ENCODE results near the gene GTF3A.
A peak's percentile ranks its signal among the peaks of the same experiment; 100 is the strongest.

The GTF3A gene

DNA sequence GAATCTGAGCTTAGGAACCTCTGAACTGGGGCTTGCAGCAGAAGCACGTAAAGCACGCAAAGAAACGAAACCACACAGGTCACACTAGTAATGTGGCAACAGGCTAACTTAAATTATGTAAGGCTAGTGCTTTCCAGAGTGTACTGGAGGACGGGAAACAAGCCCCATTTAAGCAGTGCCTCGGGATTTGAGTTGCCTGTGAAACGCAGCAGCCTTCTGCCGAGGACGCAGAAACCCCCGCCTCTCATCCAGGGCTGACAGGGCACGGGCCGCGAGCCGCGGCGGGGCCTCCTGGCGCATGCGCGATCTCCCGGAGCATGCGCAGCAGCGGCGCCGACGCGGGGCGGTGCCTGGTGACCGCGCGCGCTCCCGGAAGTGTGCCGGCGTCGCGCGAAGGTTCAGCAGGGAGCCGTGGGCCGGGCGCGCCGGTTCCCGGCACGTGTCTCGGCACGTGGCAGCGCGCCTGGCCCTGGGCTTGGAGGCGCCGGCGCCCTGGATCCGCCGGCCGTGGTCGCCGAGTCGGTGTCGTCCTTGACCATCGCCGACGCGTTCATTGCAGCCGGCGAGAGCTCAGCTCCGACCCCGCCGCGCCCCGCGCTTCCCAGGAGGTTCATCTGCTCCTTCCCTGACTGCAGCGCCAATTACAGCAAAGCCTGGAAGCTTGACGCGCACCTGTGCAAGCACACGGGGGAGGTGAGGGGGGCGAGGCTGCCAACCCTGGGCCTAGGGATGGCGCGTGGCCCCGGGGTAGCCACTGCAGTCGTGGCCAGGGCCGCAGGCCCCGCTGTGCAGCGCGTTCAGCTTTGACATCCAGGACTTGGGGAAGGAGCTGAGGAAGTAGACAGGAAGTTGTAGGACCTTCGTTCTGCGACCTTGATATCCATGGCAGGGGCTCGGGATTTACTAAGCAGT, at the start of gene GTF3A:
Gene GTF3A, plus strand, starts transcription at position 374 of the 912 bp plus-strand sequence.
- Mint-ChIP-seq H3K27me3 (no peaks in the 10 kb centered on the region), H3K9me3 (no peaks in the 10 kb centered on the region), H3K4me1 (ENCODE audit: low read depth) (peaks cover 40% of the 10 kb centered on the region), H3K36me3 (ENCODE audit: low read depth) (peaks cover 26% of the 10 kb centered on the region), H3K4me3 (peak within 1 kb of the TSS; percentile 73), H3K27ac (peak within 1 kb of the TSS; percentile 83)
- intact Hi-C loops (cut with micrococcal nuclease), result loop anchor here (1.0 to 10.0 kb wide), 3 partner anchors 26 to 196 kb away; partner anchors contain the start of genes LNX2, MTIF3, POLR1D and RPL21

DNA sequence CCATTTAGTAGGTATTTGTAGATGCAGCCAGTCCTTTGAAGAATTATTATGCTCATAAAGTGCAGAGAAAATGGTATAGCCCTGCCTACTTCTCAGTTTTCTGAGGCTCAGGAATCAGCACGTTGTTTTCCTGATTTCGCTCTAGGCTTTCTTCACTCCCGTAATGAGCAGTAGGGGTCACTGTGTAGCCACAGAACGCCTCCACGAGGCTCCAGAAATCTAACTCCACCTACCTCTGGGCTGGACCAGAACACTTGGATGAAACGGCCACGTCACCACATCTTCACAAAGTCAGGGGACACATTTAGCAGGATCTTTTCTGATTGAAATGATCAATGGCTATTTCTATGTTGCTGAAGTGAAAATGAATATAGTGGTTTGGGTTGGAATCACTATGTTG, 49.8 kb upstream of the GTF3A start:
- Mint-ChIP-seq H3K4me3 (no peak overlapping the region), H3K27ac (no peak overlapping the region), H3K36me3 (ENCODE audit: low read depth) (no peaks in the 10 kb centered on the region), H3K9me3 (no peaks in the 10 kb centered on the region), H3K27me3 (peaks cover 9% of the 10 kb centered on the region), H3K4me1 (ENCODE audit: low read depth) (no peaks in the 10 kb centered on the region)
- intact Hi-C loops (cut with micrococcal nuclease), result loop anchor here (1.0 to 5.0 kb wide), 4 partner anchors 78 to 608 kb away; partner anchors contain the start of gene MTIF3

DNA sequence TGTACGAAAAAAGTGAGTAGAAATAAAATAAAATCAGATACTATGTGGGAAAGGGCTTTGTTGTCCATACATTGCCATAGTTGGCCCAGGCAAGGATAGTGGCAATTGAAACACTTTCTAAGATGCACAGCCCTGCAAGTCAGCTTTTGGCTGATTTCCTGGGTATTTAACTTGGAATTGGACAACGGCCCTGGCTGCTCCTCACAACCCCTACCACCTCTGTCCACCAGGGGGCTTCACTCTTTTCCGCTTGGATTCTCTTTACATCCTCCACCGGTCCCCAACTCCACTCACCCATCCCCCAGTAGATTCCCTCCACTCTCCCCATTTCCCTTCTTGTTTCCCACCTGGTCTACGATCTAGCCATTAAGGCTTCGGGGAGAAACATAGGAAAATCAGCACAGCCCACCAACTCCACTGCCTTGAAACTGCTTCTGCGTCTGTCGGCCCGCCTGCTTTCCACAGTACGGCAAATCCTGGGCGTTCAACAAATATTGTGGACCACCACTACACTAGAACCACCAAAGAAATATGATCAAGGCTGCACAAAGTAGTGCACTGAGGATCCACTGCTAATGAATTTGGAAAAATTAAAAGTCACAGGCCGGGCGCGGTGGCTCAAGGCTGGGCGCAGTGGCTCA, 48.6 kb upstream of the GTF3A start:
- H3K36me3 Mint-ChIP-seq (ENCODE audit: low read depth), result no peaks in the 10 kb centered on the region
- H3K4me1 Mint-ChIP-seq (ENCODE audit: low read depth), result peaks cover 8% of the 10 kb centered on the region
- intact Hi-C loops (cut with micrococcal nuclease), result loop anchor here (1.0 to 5.0 kb wide), 4 partner anchors 76 to 606 kb away; partner anchors contain the start of gene MTIF3
- no peak overlapping the region for H3K4me3 Mint-ChIP-seq
- H3K27ac Mint-ChIP-seq, result no peak overlapping the region
- H3K27me3 Mint-ChIP-seq, result peaks cover 9% of the 10 kb centered on the region
- H3K9me3 Mint-ChIP-seq, result no peaks in the 10 kb centered on the region

DNA sequence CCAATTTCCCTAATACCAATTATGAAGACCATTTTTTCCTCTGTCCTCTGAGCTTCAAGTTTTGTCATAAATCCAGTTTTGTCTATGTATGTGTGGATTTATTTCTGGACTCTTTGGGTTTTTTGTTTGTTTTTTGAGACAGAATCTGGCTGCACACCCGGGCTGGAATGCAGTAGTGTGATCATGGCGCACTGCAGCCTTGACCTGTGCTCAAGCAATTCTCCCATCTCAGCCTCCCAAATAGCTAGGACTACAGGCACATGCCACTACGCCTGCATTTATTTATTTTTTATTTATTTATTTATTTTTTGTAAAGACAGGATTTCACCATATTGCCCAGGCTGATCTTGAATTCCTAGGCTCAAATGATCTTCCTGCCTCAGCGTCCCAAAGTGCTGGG, 45.3 kb upstream of the GTF3A start:
- no peaks in the 10 kb centered on the region for H3K36me3 Mint-ChIP-seq (ENCODE audit: low read depth)
- H3K9me3 Mint-ChIP-seq, result no peaks in the 10 kb centered on the region
- no peak overlapping the region for H3K27ac Mint-ChIP-seq
- H3K27me3 Mint-ChIP-seq, result peaks cover 2% of the 10 kb centered on the region
- intact Hi-C loops (cut with micrococcal nuclease), result loop anchor here (5.0 kb wide), 2 partner anchors 73 to 603 kb away; partner anchors contain the start of gene MTIF3
- peaks cover 8% of the 10 kb centered on the region for H3K4me1 Mint-ChIP-seq (ENCODE audit: low read depth)
- H3K4me3 Mint-ChIP-seq, result no peak overlapping the region

DNA sequence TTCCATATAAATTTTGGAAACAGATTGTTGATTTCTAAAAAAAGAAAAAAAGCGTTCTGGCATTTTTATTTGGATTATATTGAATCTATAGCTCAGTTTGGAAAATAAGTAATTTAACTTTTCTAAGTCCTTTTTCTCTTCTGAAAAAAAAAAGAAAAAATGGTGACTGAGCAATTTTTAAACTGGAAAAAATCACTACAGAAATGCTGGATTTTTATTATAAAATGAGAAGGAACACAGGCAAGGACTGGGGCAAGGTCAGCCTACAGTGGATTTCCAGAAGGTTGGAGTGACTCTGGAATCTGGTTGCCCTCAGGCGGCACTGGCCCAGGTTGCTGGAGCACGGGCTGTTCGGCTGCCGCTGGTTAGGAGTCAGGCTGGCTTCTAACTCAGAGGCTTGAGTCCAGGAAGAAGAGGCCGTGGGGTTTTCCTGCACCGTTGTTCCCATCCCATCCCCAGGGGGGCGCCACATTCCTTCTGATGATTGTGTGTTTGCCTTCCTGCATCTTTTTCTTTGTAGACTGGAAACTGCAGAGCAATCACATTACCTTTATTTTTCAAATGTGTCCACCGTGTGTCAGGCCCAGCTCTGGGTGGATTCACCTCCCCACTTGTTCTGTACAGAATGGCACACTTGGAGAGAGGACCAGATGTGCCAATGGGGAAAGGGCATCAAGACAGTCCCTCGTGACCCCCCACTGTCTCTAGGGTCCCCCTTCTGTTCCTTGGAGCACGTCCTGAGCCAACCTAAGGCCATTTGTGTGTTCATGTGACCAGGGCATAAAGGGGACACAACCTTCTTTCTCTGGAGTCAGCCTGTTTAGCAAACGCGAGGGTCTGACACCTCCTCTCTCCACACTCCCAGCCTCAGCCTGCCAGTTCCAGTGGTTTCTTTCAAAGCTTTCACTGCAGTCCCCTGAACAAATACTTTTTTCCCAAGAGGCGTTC, 44.5 kb upstream of the GTF3A start:
- peaks cover 2% of the 10 kb centered on the region for H3K27me3 Mint-ChIP-seq
- intact Hi-C loops (cut with micrococcal nuclease), result loop anchor here (5.0 kb wide), 2 partner anchors 72 to 602 kb away; partner anchors contain the start of gene MTIF3
- no peak overlapping the region for H3K27ac Mint-ChIP-seq
- H3K4me3 Mint-ChIP-seq, result no peak overlapping the region
- no peaks in the 10 kb centered on the region for H3K9me3 Mint-ChIP-seq
- no peaks in the 10 kb centered on the region for H3K36me3 Mint-ChIP-seq (ENCODE audit: low read depth)
- peaks cover 8% of the 10 kb centered on the region for H3K4me1 Mint-ChIP-seq (ENCODE audit: low read depth)

DNA sequence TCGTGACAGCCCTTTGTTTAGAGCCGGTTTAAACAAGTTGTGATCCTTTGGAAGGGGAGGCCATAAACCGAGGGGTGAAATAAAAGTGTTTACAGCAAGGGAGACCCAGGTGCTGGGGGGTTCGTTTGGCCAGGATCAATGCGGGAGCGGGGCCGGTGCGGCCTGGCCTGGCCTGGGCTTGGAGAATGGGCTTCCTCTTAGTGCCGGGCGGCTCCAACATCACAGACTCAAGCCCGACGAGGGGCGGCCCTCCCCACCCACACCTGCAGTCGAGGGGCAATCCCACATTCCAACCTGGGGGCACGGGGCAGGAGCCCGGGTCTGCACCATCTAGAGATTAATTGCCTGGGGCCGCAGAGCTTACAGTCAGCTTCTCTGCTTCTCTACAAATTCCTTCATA, 42.8 kb upstream of the GTF3A start:
- H3K36me3 Mint-ChIP-seq (ENCODE audit: low read depth), result no peaks in the 10 kb centered on the region
- peaks cover 8% of the 10 kb centered on the region for H3K4me1 Mint-ChIP-seq (ENCODE audit: low read depth)
- no peaks in the 10 kb centered on the region for H3K9me3 Mint-ChIP-seq
- intact Hi-C loops (cut with micrococcal nuclease), result no loop called here
- H3K27me3 Mint-ChIP-seq, result peaks cover 2% of the 10 kb centered on the region
- no peak overlapping the region for H3K4me3 Mint-ChIP-seq
- H3K27ac Mint-ChIP-seq, result no peak overlapping the region

DNA sequence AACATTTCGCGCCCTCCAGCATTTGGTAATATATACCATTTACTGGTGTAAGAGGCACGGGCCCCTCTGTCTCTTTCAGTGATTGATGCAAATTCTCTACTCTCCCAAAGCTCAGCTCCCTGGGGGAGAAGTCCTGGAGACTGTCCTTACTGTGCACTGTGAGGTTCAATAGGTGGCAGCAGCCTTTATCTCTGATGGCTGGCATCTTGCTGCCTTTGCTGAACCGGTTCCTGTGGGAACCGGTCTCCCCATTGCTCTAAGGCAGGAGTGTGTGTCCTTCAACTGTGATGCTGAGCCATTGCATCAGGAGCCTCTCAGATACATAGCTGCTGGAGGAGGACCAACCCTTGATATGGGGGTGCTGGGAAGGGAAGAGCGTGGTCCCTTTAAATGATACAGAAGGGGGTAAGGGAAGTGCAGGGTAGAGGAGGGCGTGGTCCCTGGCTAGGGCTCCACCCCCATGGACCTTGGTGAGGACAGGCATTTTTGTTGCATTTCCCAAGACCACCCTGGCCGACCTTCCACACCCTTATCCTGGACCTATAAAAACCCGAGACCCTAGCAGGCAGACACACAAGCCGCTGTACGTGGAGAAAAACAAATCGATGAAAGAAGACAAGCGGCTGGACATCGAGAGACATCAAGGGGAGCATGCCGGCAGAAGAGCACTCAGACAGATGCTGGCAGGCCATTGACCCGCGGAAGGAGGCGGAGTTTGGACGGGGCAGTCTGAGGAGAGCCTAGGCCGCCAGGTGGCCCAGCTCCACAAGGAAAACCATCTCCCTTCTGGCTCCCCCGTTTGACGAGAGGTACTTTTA, 41.1 kb upstream of the GTF3A start:
- H3K4me1 Mint-ChIP-seq (ENCODE audit: low read depth), result peaks cover 8% of the 10 kb centered on the region
- no peaks in the 10 kb centered on the region for H3K9me3 Mint-ChIP-seq
- intact Hi-C loops (cut with micrococcal nuclease), result no loop called here
- H3K27ac Mint-ChIP-seq, result no peak overlapping the region
- no peak overlapping the region for H3K4me3 Mint-ChIP-seq
- H3K27me3 Mint-ChIP-seq, result peaks cover 2% of the 10 kb centered on the region
- H3K36me3 Mint-ChIP-seq (ENCODE audit: low read depth), result no peaks in the 10 kb centered on the region

DNA sequence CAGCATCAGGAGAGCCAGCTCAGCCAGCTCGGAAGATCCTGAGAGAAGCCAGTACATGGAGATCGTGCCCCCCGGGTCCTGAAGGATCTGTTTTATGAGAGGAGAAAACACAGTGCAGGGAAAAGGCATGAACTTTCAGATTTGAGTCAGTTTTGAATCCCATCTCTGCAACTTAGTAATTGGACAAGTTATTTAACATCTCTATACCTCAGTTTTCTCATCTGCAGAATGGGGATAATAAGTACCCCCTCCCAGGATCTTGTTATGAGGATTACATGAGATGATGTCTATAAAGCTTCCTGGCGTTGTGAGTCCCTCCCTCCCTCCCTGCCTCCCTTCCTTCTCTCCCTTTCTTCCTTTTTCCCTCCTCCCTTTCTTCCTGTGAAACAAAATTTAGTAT, 40.1 kb upstream of the GTF3A start:
- Mint-ChIP-seq H3K4me3 (no peak overlapping the region), H3K27me3 (peaks cover 2% of the 10 kb centered on the region), H3K4me1 (ENCODE audit: low read depth) (peaks cover 8% of the 10 kb centered on the region), H3K36me3 (ENCODE audit: low read depth) (no peaks in the 10 kb centered on the region), H3K27ac (no peak overlapping the region), H3K9me3 (no peaks in the 10 kb centered on the region)
- intact Hi-C loops (cut with micrococcal nuclease), result no loop called here

DNA sequence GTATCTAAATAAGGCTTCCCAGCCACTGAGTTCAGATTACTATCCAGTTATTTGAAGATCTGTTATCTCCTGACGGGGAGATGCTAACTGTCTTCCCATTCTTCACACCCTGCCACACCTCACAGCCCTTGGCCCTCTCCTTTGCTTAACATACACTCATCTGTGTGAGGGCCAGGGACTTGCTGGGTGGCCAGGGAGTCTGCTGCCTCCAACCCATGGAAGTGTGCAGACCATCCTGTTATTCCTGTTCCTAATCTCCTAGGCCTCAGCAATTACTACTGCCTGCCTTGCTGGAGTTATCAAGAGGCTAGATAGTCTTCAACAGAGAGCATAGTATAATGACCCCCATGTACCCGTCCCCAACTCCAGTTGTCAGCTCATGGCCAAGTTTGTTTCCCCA, 36.2 kb upstream of the GTF3A start:
- Mint-ChIP-seq H3K4me1 (ENCODE audit: low read depth) (peaks cover 5% of the 10 kb centered on the region), H3K27me3 (peaks cover 2% of the 10 kb centered on the region), H3K4me3 (no peak overlapping the region), H3K36me3 (ENCODE audit: low read depth) (no peaks in the 10 kb centered on the region), H3K27ac (no peak overlapping the region), H3K9me3 (no peaks in the 10 kb centered on the region)
- intact Hi-C loops (cut with micrococcal nuclease), result no loop called here

DNA sequence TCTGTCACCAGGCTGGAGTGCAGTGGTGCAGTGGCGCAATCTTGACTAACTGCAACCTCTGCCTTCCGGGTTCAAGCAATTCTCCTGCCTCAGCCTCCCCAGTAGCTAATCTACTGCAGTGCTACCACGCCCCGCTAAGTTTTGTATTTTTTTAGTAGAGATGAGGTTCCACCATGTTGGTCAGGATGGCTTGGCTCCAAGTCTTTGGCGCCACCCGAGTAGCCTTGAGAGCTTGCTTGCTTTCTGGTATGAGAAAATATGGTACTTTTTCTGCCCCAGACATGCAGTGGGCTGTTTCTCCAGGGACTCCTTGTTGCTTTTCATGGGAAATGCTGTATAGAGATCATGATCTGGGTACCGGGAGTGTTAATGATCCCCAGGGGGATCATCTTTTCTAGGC, 34.5 kb upstream of the GTF3A start:
- intact Hi-C loops (cut with micrococcal nuclease), result no loop called here
- H3K36me3 Mint-ChIP-seq (ENCODE audit: low read depth), result no peaks in the 10 kb centered on the region
- no peaks in the 10 kb centered on the region for H3K27me3 Mint-ChIP-seq
- peaks cover 5% of the 10 kb centered on the region for H3K4me1 Mint-ChIP-seq (ENCODE audit: low read depth)
- H3K4me3 Mint-ChIP-seq, result no peak overlapping the region
- no peaks in the 10 kb centered on the region for H3K9me3 Mint-ChIP-seq
- H3K27ac Mint-ChIP-seq, result no peak overlapping the region

DNA sequence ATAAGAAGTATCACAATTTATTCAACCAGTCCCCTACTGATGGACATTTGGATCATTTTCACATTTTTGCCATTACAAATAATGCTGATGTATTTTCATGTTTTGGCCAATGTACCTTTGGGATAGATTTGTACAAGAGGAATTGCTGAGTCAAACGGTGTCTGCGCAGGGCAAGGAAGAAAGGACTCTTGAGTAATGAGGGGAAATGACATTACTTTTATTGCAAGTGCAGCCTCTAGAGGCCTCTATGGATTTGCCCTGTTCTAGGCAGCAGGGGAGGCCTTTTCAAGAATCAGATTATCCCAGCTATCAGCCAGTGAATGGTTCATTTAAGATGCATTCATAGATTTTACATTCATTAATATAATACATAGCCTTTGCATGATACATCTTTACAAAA, 32.9 kb upstream of the GTF3A start:
- no peaks in the 10 kb centered on the region for H3K9me3 Mint-ChIP-seq
- H3K36me3 Mint-ChIP-seq (ENCODE audit: low read depth), result no peaks in the 10 kb centered on the region

DNA sequence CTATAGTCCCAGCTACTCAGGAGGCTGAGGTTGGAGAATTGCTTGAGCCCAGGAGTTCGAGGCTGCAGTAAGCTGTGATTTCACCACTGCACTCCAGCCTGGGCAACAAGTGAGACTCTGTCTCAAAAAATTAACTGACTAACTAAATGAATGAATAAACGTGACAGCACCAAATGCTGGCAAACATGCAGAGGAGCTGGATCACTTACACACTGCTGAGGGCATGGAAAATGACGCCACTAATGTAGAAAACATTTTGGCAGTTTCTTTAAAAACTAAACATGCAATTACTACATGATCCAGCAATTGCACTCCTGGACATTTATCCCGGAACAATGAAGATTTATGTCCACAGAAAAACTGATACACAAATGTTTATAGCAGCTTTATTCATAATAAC, 31.3 kb upstream of the GTF3A start:
- Mint-ChIP-seq H3K4me1 (ENCODE audit: low read depth) (peaks cover 5% of the 10 kb centered on the region), H3K36me3 (ENCODE audit: low read depth) (no peaks in the 10 kb centered on the region), H3K4me3 (no peak overlapping the region), H3K27ac (no peak overlapping the region), H3K9me3 (no peaks in the 10 kb centered on the region), H3K27me3 (no peaks in the 10 kb centered on the region)
- intact Hi-C loops (cut with micrococcal nuclease), result no loop called here

More for the DNA sequence above, 32.9 kb upstream of the GTF3A start:
- Mint-ChIP-seq H3K4me3 (no peak overlapping the region), H3K4me1 (ENCODE audit: low read depth) (peaks cover 5% of the 10 kb centered on the region), H3K27ac (no peak overlapping the region), H3K27me3 (no peaks in the 10 kb centered on the region)
- intact Hi-C loops (cut with micrococcal nuclease), result no loop called here

DNA sequence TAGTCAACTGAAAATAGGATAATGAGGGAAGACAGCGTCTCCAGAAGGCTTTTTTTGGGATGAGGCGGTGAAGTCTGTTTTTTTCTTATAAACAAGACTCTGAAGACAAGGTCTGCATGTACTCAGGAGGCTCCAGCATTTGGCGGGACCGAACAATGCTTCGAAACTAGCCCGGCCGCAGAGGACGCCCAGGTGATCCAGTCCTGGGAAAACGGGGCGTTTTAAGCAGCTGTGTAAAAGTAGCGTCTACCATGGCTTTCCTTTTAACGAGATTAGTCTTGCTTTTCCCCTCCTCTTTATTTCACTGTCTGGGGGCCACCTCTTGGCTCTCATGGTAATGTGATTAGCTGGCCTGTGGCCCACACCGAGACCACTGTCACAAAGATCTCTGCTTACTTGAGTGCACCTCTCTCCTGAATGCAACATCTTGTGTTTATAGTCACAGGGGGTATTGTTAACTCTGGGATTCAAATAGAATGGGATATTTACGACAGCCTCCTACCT, 29.4 kb upstream of the GTF3A start:
- no peaks in the 10 kb centered on the region for H3K36me3 Mint-ChIP-seq (ENCODE audit: low read depth)
- H3K4me1 Mint-ChIP-seq (ENCODE audit: low read depth), result peaks cover 5% of the 10 kb centered on the region
- H3K27me3 Mint-ChIP-seq, result no peaks in the 10 kb centered on the region
- no peak overlapping the region for H3K4me3 Mint-ChIP-seq
- no peaks in the 10 kb centered on the region for H3K9me3 Mint-ChIP-seq
- intact Hi-C loops (cut with micrococcal nuclease), result no loop called here
- H3K27ac Mint-ChIP-seq, result no peak overlapping the region
